WERI-Rb-1 (cell line): Measurements from ENCODE around the gene E2F3.

Experiments used
- DNase-seq: peaks from one replicate; pipeline ENCODE4 v3.0.0-alpha.2; 2020
- H3K27ac ChIP-seq: fragments of 250-450 bp; sonication (Bioruptor Pico); 2 replicates; pipeline ENCODE4 v1.5.1; 2020; ENCODE audit warnings: mild to moderate bottlenecking, moderate library complexity
- H3K27me3 ChIP-seq: fragments of 250-450 bp; sonication (Bioruptor Pico); 2 replicates; pipeline ENCODE4 v1.5.1; 2021; ENCODE audit warnings: mild to moderate bottlenecking, low read depth, moderate library complexity; ENCODE audit not compliant: insufficient read depth, severe bottlenecking
- H3K36me3 ChIP-seq: fragments of 250-450 bp; sonication (Bioruptor Pico); 2 replicates; pipeline ENCODE4 v1.5.1; 2020; ENCODE audit warnings: mild to moderate bottlenecking, moderate library complexity
- H3K4me3 ChIP-seq: 2 replicates; pipeline ENCODE4 v1.5.1; 2011; ENCODE audit warnings: low read depth, mild to moderate bottlenecking, control low read depth, low read length
- H3K9me3 ChIP-seq: fragments of 250-450 bp; sonication (Bioruptor Pico); 2 replicates; pipeline ENCODE4 v1.5.1; 2021; ENCODE audit warnings: mild to moderate bottlenecking, moderate library complexity; ENCODE audit not compliant: severe bottlenecking
- CTCF ChIP-seq: IDR thresholded peaks from 2 replicates; pipeline ENCODE4 v1.5.1; 2011; ENCODE audit warnings: low read depth, mild to moderate bottlenecking, control low read depth, inconsistent platforms, low read length

E2F3 gene

GRCh38 chr6:20389066-20389465 lies 12.6 kb upstream of the E2F3 start:
- DNase-seq = no peak
- H3K27me3 ChIP-seq = no peaks in the 10 kb centered on the region
- no peaks in the 10 kb centered on the region for H3K36me3 ChIP-seq
- no peak overlapping the region for H3K27ac ChIP-seq
- TF ChIP-seq CTCF = no peak
- H3K4me3 ChIP-seq = no peak overlapping the region
- no peaks in the 10 kb centered on the region for H3K9me3 ChIP-seq

- peaks cover 3% of the 10 kb centered on the region for H3K9me3 ChIP-seq
- DNase-seq = no peak
- H3K27me3 ChIP-seq = no peaks in the 10 kb centered on the region
- no peaks in the 10 kb centered on the region for H3K36me3 ChIP-seq
- no peak overlapping the region for H3K27ac ChIP-seq
- no peak for TF ChIP-seq CTCF
- no peak overlapping the region for H3K4me3 ChIP-seq
Measured at GRCh38 chr6:20393297-20393696, 8.4 kb upstream of the E2F3 start.

- Histone ChIP-seq H3K27me3 (no peaks in the 10 kb centered on the region), H3K36me3 (peaks cover 7% of the 10 kb centered on the region), H3K4me3 (no peak overlapping the region), H3K27ac (no peak overlapping the region), H3K9me3 (no peaks in the 10 kb centered on the region)
- no peak for DNase-seq
- TF ChIP-seq CTCF = no peak
Measured at GRCh38 chr6:20399518-20399917, 2.2 kb upstream of the E2F3 start.

- Histone ChIP-seq H3K9me3 (no peaks in the 10 kb centered on the region), H3K36me3 (peaks cover 10% of the 10 kb centered on the region), H3K4me3 (peak overlapping the region; percentile 83), H3K27me3 (no peaks in the 10 kb centered on the region), H3K27ac (peak overlapping the region; percentile 82)
- TF ChIP-seq CTCF = no peak
- DNase-seq = peak; percentile 86
Measured at GRCh38 chr6:20400456-20401204, 1.0 kb upstream of the E2F3 start.

- Histone ChIP-seq H3K4me3 (peak overlapping the region; percentile 98), H3K27me3 (no peaks in the 10 kb centered on the region), H3K27ac (peak overlapping the region; percentile 95), H3K9me3 (no peaks in the 10 kb centered on the region), H3K36me3 (peaks cover 23% of the 10 kb centered on the region)
- no peak for DNase-seq
- no peak for TF ChIP-seq CTCF
Measured at GRCh38 chr6:20402092-20402341, 338 bp downstream of the E2F3 start.
